GM10847 (cell line): ENCODE results near the gene NCAPH2.

Experiments
- POLR2A ChIP-seq: IDR thresholded peaks from 2 replicates; pipeline ENCODE4 v1.6.1; 2011; ENCODE audit not compliant: insufficient read length; ENCODE audit errors: extremely low read depth

NCAPH2 gene

GRCh38 chr22:50562523-50563412 is 54.7 kb downstream of the NCAPH2 start, which contains the start of gene SYCE3:
SYCE3 (minus strand) TSS chr22:50562919; CDS start chr22:50556405, 6,514 bp downstream.
- peak; percentile 62 for TF ChIP-seq POLR2A

- TF ChIP-seq POLR2A = no peak
Measured at GRCh38 chr22:50563413-50564160, 55.6 kb downstream of the NCAPH2 start.

GRCh38 chr22:50564289-50564688 is 56.3 kb downstream of the NCAPH2 start:
- TF ChIP-seq POLR2A = no peak

- TF ChIP-seq POLR2A = no peak
Measured at GRCh38 chr22:50567721-50568252, 59.8 kb downstream of the NCAPH2 start.

- no peak for TF ChIP-seq POLR2A
Measured at GRCh38 chr22:50568626-50569025, 60.6 kb downstream of the NCAPH2 start.

- TF ChIP-seq POLR2A = no peak
Measured at GRCh38 chr22:50569041-50569459, 61.0 kb downstream of the NCAPH2 start.

- no peak for TF ChIP-seq POLR2A
Measured at GRCh38 chr22:50569896-50570535, 62.0 kb downstream of the NCAPH2 start.

GRCh38 chr22:50570861-50571260 is 62.8 kb downstream of the NCAPH2 start:
- no peak for TF ChIP-seq POLR2A

GRCh38 chr22:50571264-50572175 is 63.5 kb downstream of the NCAPH2 start:
- no peak for TF ChIP-seq POLR2A

- TF ChIP-seq POLR2A = no peak
Measured at GRCh38 chr22:50572965-50573364, 64.9 kb downstream of the NCAPH2 start.

- TF ChIP-seq POLR2A = no peak
Measured at GRCh38 chr22:50573491-50574382, 65.7 kb downstream of the NCAPH2 start.

GRCh38 chr22:50574383-50574755 is 66.3 kb downstream of the NCAPH2 start:
- TF ChIP-seq POLR2A = no peak
